A549 treated with AZD2906 at 1 μM for 4 hours (cell line): ENCODE measurements around the gene TMEM42. TPM values are rescaled to one million over a fixed set of nuclear protein-coding genes. Genes with fewer than 3 reads are reported as not detected.

Experiments
- total RNA-seq: library from RNA; stranded (reverse); fragments of 200-300 nt; extraction: Qiagen RNA extraction; gene quantifications from 5 replicates; pipeline ENCODE4 v1.2.3, GENCODE V29; 2022

TMEM42 gene
- total RNA-seq: 8.1 to 12.5 TPM (median 11.9 TPM) in 5 replicates

GRCh38 chr3:44861412-44862225, at the start of gene TMEM42:
Gene TMEM42 (plus strand): TSS chr3:44861912. CDS start chr3:44861925, 13 bp downstream.

GRCh38 chr3:44874308-44874707, 12.6 kb downstream of the TMEM42 start, which contains the start of gene TGM4:
Gene TGM4 (plus strand): TSS chr3:44874608. CDS start chr3:44874679, 71 bp downstream.

Other genes with a start within 250 kb of the TMEM42 start
- gene ZNF197, start 236.9 kb upstream of the TMEM42 start, total RNA-seq: 1.3 to 2.4 TPM (median 1.7 TPM) in 5 replicates
- gene ZNF35, start 213.2 kb upstream of the TMEM42 start, total RNA-seq: 5.1 to 6.7 TPM (median 5.2 TPM) in 5 replicates
- gene ZNF502, start 149.3 kb upstream of the TMEM42 start, total RNA-seq: 1.2 to 2.2 TPM (median 1.5 TPM) in 5 replicates
- gene ZNF501, start 132.3 kb upstream of the TMEM42 start, total RNA-seq: not detected in 5 replicates
- 12.4 to 17.2 TPM (median 14.7 TPM) in 5 replicates for gene KIAA1143, start 100.3 kb upstream of the TMEM42 start, total RNA-seq
- gene KIF15, start 100.1 kb upstream of the TMEM42 start, total RNA-seq: 7.4 to 12.6 TPM (median 7.8 TPM) in 5 replicates
- 0.13 to 0.23 TPM (median 0.19 TPM) in 5 replicates for gene TGM4, start 12.7 kb downstream of the TMEM42 start, total RNA-seq
- gene ZDHHC3, start 114.3 kb downstream of the TMEM42 start, total RNA-seq: 39.6 to 46.9 TPM (median 44.4 TPM) in 5 replicates
- gene EXOSC7, start 114.3 kb downstream of the TMEM42 start, total RNA-seq: 44.7 to 48.0 TPM (median 46.4 TPM) in 5 replicates
- 0.14 to 0.19 TPM in 2 of 5 replicates, not detected in the others for gene CLEC3B, start 164.4 kb downstream of the TMEM42 start, total RNA-seq